Measurements from ENCODE around the gene TMEM245. TPM values are rescaled to one million over a fixed set of nuclear protein-coding genes. Genes with fewer than 3 reads are reported as not detected.

The TMEM245 gene
- total RNA-seq, 4 donors from 2014 or later: 14.0 to 78.8 (median 68.3) TPM

DNA sequence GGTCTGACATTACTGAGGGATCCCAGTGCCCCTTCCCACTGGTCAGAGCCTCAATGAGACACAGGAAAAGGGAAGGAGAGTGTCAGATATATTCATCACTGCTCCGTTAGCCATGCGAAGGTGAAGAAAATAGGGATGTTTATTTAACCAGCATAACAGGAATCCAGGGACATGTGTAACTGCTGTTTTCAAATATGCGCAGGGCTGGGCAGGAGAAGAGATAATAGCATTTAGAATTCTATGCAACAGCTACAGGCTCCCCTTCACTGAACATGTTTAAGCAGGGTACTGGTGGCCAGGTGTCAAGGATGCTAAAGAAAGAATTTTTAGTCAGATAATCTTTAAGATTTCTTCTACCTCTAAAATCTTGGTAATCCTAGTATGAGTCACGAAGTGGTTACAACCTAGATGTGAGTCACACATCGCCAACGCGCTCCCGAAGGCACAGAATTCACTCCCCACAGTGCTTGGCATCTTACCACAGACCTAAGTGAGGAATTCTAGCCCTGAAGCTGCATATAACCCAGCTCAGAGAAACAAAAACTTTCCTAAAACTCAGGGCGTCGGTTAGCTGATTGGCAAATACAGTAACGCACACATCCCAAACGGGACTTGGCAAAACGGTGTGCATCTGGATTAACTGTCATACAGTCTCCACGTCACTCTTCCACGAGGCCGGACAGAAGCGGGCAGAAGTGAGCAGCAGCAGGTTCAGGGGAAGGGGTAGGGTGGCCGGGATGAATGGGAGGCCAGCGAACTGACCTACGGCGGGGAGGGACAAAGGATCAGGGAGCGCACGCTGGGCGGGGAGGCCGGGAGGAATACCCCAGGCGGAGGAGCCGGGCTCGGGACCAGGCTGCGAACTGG is 107.5 kb downstream of the TMEM245 start:
- Histone ChIP-seq H3K9me3 (no peaks in the 10 kb centered on the region), H3K4me1 (peaks cover 0 to 25% (median 3%) of the 10 kb centered on the region in 4 donors), H3K36me3 (no peaks in the 10 kb centered on the region), H3K27me3 (no peaks in the 10 kb centered on the region), H3K27ac (peak overlapping the region; percentile 79 to 90 (median 80)), H3K4me3 (peak overlapping the region; percentile 69 to 88 (median 77))
- peak; percentile 23 to 75 (median 64) for DNase-seq
- TF ChIP-seq CTCF (IDR thresholded peaks at IDR 0.05) (no peak), POLR2A (IDR thresholded peaks at IDR 0.05) (no peak)

- Histone ChIP-seq H3K9me3 (no peaks in the 10 kb centered on the region), H3K27me3 (no peaks in the 10 kb centered on the region), H3K4me3 (no peak overlapping the region), H3K36me3 (no peaks in the 10 kb centered on the region), H3K27ac (peak overlapping the region in 1 of 4 donors; percentile 90), H3K4me1 (peaks cover 0 to 25% (median 3%) of the 10 kb centered on the region in 4 donors)
- DNase-seq: no peak
- TF ChIP-seq CTCF (IDR thresholded peaks at IDR 0.05) (no peak), POLR2A (IDR thresholded peaks at IDR 0.05) (no peak)
Observed at GRCh38 chr9:109011231-109011671, 108.5 kb downstream of the TMEM245 start.

GRCh38 chr9:109010746-109011145 is 109.0 kb downstream of the TMEM245 start:
- Histone ChIP-seq H3K36me3 (no peaks in the 10 kb centered on the region), H3K27ac (peak overlapping the region in 1 of 4 donors; percentile 90), H3K4me3 (no peak overlapping the region), H3K9me3 (no peaks in the 10 kb centered on the region), H3K4me1 (peaks cover 0 to 25% (median 3%) of the 10 kb centered on the region in 4 donors), H3K27me3 (no peaks in the 10 kb centered on the region)
- TF ChIP-seq CTCF (IDR thresholded peaks at IDR 0.05): no peak
- no peak for DNase-seq

- TF ChIP-seq CTCF (IDR thresholded peaks at IDR 0.05) (no peak), POLR2A (IDR thresholded peaks at IDR 0.05) (no peak)
- DNase-seq: no peak
- no peaks in the 10 kb centered on the region for H3K36me3 ChIP-seq
Observed at GRCh38 chr9:109005678-109006077, 114.1 kb downstream of the TMEM245 start.

GRCh38 chr9:109003116-109003515 is 116.6 kb downstream of the TMEM245 start:
- no peak for DNase-seq
- Histone ChIP-seq H3K4me3 (no peak overlapping the region), H3K27me3 (no peaks in the 10 kb centered on the region), H3K36me3 (no peaks in the 10 kb centered on the region), H3K9me3 (peaks cover 0 to 8% (median 0%) of the 10 kb centered on the region in 4 donors), H3K4me1 (no peaks in the 10 kb centered on the region), H3K27ac (no peak overlapping the region)
- TF ChIP-seq CTCF (IDR thresholded peaks at IDR 0.05): no peak
- TF ChIP-seq POLR2A (IDR thresholded peaks at IDR 0.05): no peak

More at GRCh38 chr9:109005678-109006077, 114.1 kb downstream of the TMEM245 start:
- no peaks in the 10 kb centered on the region for H3K27me3 ChIP-seq
- no peak overlapping the region for H3K27ac ChIP-seq
- peaks cover 0 to 8% (median 0%) of the 10 kb centered on the region in 4 donors for H3K9me3 ChIP-seq
- H3K4me3 ChIP-seq: no peak overlapping the region
- no peaks in the 10 kb centered on the region for H3K4me1 ChIP-seq
